Measurements from ENCODE around the gene DNM3.
"Not testable (repeated sequence)": the region's sequence is repeated elsewhere in the genome, so short reads cannot be mapped to it uniquely, and the experiment has no call there.

DNM3 gene

DNA sequence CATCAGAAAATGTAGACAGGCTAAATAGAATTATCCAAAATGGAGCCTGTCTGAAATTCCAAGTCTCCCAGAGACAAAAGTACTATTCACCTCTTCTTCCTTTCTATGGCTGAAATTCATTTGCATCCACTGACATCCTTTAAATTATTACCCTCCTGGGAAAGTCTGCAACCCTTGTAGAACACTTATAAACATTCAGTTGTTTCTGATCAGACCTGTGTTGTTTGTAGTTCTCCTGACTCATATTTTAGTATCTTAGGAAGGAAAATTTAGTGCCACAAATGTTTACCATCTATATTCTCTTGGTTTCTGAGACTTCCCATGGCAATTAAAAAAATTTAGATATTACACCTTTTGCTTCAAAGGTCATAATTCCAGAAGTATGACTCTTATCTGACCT lies 509.6 kb downstream of the DNM3 start:
- peaks cover 2% of the 10 kb centered on the region for H3K36me3 Mint-ChIP-seq (ENCODE audit: insufficient read depth)
- no peak overlapping the region for H3K4me3 Mint-ChIP-seq
- H3K27ac Mint-ChIP-seq (ENCODE audit: low read depth): no peak overlapping the region
- H3K9me3 Mint-ChIP-seq: peaks cover 15% of the 10 kb centered on the region
- H3K4me1 Mint-ChIP-seq: peaks cover 19% of the 10 kb centered on the region
- no peaks in the 10 kb centered on the region for H3K27me3 Mint-ChIP-seq
- DNase-seq (ENCODE audit: low spot score in 2 of 2): no peak
- ATAC-seq (replicated peaks; ENCODE audit: extremely low read depth, poor library complexity, severe bottlenecking): no peak

GRCh38 chr1:172351346-172351745 lies 510.0 kb downstream of the DNM3 start:
- peaks cover 2% of the 10 kb centered on the region for H3K36me3 Mint-ChIP-seq (ENCODE audit: insufficient read depth)

DNA sequence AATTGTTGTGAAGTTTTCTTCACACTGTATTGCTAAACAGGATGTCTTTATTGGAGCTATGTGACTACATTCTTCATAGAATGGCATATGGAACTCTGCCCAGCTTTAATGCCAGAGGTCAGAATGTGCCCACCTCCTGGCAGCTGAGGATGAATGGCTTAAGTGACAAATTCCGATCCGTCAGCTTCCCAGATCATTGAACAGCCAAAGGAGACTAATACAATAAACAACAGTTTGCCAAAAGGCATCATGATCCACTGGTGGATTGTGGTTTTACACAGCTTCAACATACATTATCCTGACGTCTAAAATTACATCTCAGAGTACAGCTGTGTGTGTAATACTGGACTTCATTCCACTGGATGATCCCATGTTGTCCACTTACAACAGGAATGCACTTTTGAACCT lies 510.5 kb downstream of the DNM3 start:
- peaks cover 15% of the 10 kb centered on the region for H3K9me3 Mint-ChIP-seq
- peaks cover 2% of the 10 kb centered on the region for H3K36me3 Mint-ChIP-seq (ENCODE audit: insufficient read depth)
- DNase-seq (ENCODE audit: low spot score in 2 of 2) (no peak), ATAC-seq (replicated peaks; ENCODE audit: extremely low read depth, poor library complexity, severe bottlenecking) (no peak)
- peaks cover 23% of the 10 kb centered on the region for H3K4me1 Mint-ChIP-seq
- no peak overlapping the region for H3K4me3 Mint-ChIP-seq
- H3K27ac Mint-ChIP-seq (ENCODE audit: low read depth): no peak overlapping the region
- H3K27me3 Mint-ChIP-seq: no peaks in the 10 kb centered on the region

More at GRCh38 chr1:172351346-172351745, 510.0 kb downstream of the DNM3 start:
- no peak overlapping the region for H3K27ac Mint-ChIP-seq (ENCODE audit: low read depth)
- H3K9me3 Mint-ChIP-seq: peaks cover 15% of the 10 kb centered on the region
- H3K4me1 Mint-ChIP-seq: peaks cover 19% of the 10 kb centered on the region
- ATAC-seq (replicated peaks; ENCODE audit: extremely low read depth, poor library complexity, severe bottlenecking): no peak
- no peak for DNase-seq (ENCODE audit: low spot score in 2 of 2)
- H3K4me3 Mint-ChIP-seq: no peak overlapping the region
- no peaks in the 10 kb centered on the region for H3K27me3 Mint-ChIP-seq

GRCh38 chr1:172352435-172352834 lies 511.1 kb downstream of the DNM3 start:
- H3K4me3 Mint-ChIP-seq: no peak overlapping the region
- ATAC-seq (replicated peaks; ENCODE audit: extremely low read depth, poor library complexity, severe bottlenecking): no peak
- no peak for DNase-seq (ENCODE audit: low spot score in 2 of 2)
- H3K27ac Mint-ChIP-seq (ENCODE audit: low read depth): no peak overlapping the region
- H3K9me3 Mint-ChIP-seq: peaks cover 9% of the 10 kb centered on the region
- no peaks in the 10 kb centered on the region for H3K27me3 Mint-ChIP-seq
- H3K36me3 Mint-ChIP-seq (ENCODE audit: insufficient read depth): peaks cover 2% of the 10 kb centered on the region
- H3K4me1 Mint-ChIP-seq: peaks cover 30% of the 10 kb centered on the region

- Mint-ChIP-seq H3K27ac (ENCODE audit: low read depth) (peak overlapping the region; percentile 92), H3K4me1 (peaks cover 47% of the 10 kb centered on the region), H3K4me3 (no peak overlapping the region), H3K27me3 (no peaks in the 10 kb centered on the region), H3K9me3 (no peaks in the 10 kb centered on the region), H3K36me3 (ENCODE audit: insufficient read depth) (peaks cover 6% of the 10 kb centered on the region)
- ATAC-seq (replicated peaks; ENCODE audit: extremely low read depth, poor library complexity, severe bottlenecking) (no peak), DNase-seq (ENCODE audit: low spot score in 2 of 2) (no peak)
These were observed 513.3 kb downstream of the DNM3 start for GRCh38 chr1:172354291-172355274.

- Mint-ChIP-seq H3K9me3 (no peaks in the 10 kb centered on the region), H3K27me3 (no peaks in the 10 kb centered on the region), H3K27ac (ENCODE audit: low read depth) (peak overlapping the region; percentile 87), H3K4me3 (no peak overlapping the region), H3K36me3 (ENCODE audit: insufficient read depth) (peaks cover 6% of the 10 kb centered on the region), H3K4me1 (peaks cover 58% of the 10 kb centered on the region)
- ATAC-seq (replicated peaks; ENCODE audit: extremely low read depth, poor library complexity, severe bottlenecking) (no peak), DNase-seq (ENCODE audit: low spot score in 2 of 2) (no peak)
These were observed 515.3 kb downstream of the DNM3 start for GRCh38 chr1:172356620-172357019.

- H3K27me3 Mint-ChIP-seq: no peaks in the 10 kb centered on the region
- ATAC-seq (replicated peaks; ENCODE audit: extremely low read depth, poor library complexity, severe bottlenecking): peak; percentile 19
- H3K36me3 Mint-ChIP-seq (ENCODE audit: insufficient read depth): peaks cover 6% of the 10 kb centered on the region
- H3K4me3 Mint-ChIP-seq: peak overlapping the region; percentile 61
- H3K9me3 Mint-ChIP-seq: no peaks in the 10 kb centered on the region
- H3K27ac Mint-ChIP-seq (ENCODE audit: low read depth): peak overlapping the region; percentile 87
- DNase-seq (ENCODE audit: low spot score in 2 of 2): no peak
- peaks cover 56% of the 10 kb centered on the region for H3K4me1 Mint-ChIP-seq
These were observed 516.6 kb downstream of the DNM3 start for GRCh38 chr1:172357753-172358385.

DNA sequence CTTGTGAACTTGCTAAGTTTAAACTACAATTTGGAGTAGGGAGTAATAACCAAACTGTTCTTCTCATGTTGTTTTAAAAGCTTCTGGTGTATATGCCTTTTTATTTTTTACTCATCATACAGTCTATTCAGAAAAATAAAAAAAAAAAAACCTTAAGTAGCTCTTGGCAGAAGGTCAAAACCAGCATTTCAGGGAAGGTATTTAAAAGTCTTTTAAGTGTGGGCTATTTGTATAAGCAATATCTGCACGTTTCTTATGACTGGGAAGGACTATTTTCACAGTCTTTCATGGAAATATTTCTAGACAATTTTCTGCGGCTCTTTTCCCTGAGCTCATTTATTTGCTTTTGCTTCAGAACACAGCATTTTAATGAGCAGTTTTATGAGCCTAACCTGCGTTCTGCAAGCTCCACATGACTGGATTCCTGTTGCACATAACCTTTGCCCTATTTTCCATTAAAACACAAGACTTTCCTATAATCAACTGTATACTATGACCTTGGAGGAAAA lies 518.2 kb downstream of the DNM3 start:
- Mint-ChIP-seq H3K36me3 (ENCODE audit: insufficient read depth) (peaks cover 5% of the 10 kb centered on the region), H3K27ac (ENCODE audit: low read depth) (peak overlapping the region; percentile 87), H3K9me3 (no peaks in the 10 kb centered on the region), H3K4me3 (no peak overlapping the region), H3K27me3 (no peaks in the 10 kb centered on the region), H3K4me1 (peaks cover 44% of the 10 kb centered on the region)
- DNase-seq (ENCODE audit: low spot score in 2 of 2) (no peak), ATAC-seq (replicated peaks; ENCODE audit: extremely low read depth, poor library complexity, severe bottlenecking) (no peak)

GRCh38 chr1:172360511-172360910 lies 519.2 kb downstream of the DNM3 start:
- Mint-ChIP-seq H3K4me3 (no peak overlapping the region), H3K27ac (ENCODE audit: low read depth) (peak overlapping the region; percentile 76), H3K9me3 (no peaks in the 10 kb centered on the region), H3K36me3 (ENCODE audit: insufficient read depth) (peaks cover 5% of the 10 kb centered on the region), H3K4me1 (peaks cover 39% of the 10 kb centered on the region), H3K27me3 (no peaks in the 10 kb centered on the region)
- DNase-seq (ENCODE audit: low spot score in 2 of 2) (no peak), ATAC-seq (replicated peaks; ENCODE audit: extremely low read depth, poor library complexity, severe bottlenecking) (no peak)

- Mint-ChIP-seq H3K27me3 (no peaks in the 10 kb centered on the region), H3K4me3 (no peak overlapping the region), H3K9me3 (no peaks in the 10 kb centered on the region), H3K36me3 (ENCODE audit: insufficient read depth) (peaks cover 5% of the 10 kb centered on the region), H3K4me1 (peaks cover 39% of the 10 kb centered on the region), H3K27ac (ENCODE audit: low read depth) (no peak overlapping the region)
- no peak for ATAC-seq (replicated peaks; ENCODE audit: extremely low read depth, poor library complexity, severe bottlenecking)
- no peak for DNase-seq (ENCODE audit: low spot score in 2 of 2)
These were observed 519.7 kb downstream of the DNM3 start for GRCh38 chr1:172360985-172361384.

DNA sequence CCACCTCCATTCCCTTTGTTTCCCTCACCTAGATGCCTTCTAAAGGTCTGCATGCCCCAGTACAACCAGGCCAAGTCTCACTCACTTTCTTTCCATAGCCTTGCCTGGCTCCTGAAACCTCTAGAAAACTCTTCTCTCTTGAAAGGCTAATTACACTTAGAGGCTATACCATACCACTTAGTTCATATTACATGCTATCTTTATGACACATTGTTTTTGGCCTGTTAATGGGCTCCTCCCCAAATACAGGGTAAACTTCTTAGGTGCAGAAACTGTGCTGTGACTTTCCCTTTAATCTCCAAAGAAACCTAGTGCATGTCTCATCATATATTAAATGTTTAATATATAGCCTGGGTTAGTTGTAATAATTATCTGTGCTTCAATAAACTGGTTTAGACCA lies 522.6 kb downstream of the DNM3 start:
- Mint-ChIP-seq H3K27me3 (no peaks in the 10 kb centered on the region), H3K9me3 (peaks cover 10% of the 10 kb centered on the region), H3K4me3 (no peak overlapping the region), H3K4me1 (peaks cover 14% of the 10 kb centered on the region), H3K27ac (ENCODE audit: low read depth) (no peak overlapping the region), H3K36me3 (ENCODE audit: insufficient read depth) (peaks cover 2% of the 10 kb centered on the region)
- no peak for ATAC-seq (replicated peaks; ENCODE audit: extremely low read depth, poor library complexity, severe bottlenecking)
- DNase-seq (ENCODE audit: low spot score in 2 of 2): no peak

- not testable (repeated sequence) for H3K9me3 Mint-ChIP-seq; H3K4me3 Mint-ChIP-seq; ATAC-seq (replicated peaks; ENCODE audit: extremely low read depth, poor library complexity, severe bottlenecking); H3K27ac Mint-ChIP-seq (ENCODE audit: low read depth); H3K27me3 Mint-ChIP-seq; DNase-seq (ENCODE audit: low spot score in 2 of 2); H3K4me1 Mint-ChIP-seq; H3K36me3 Mint-ChIP-seq (ENCODE audit: insufficient read depth)
These were observed 530.3 kb downstream of the DNM3 start for GRCh38 chr1:172371646-172372045.

GRCh38 chr1:172373864-172374263 lies 532.6 kb downstream of the DNM3 start:
- no peak for ATAC-seq (replicated peaks; ENCODE audit: extremely low read depth, poor library complexity, severe bottlenecking)
- Mint-ChIP-seq H3K36me3 (ENCODE audit: insufficient read depth) (no peaks in the 10 kb centered on the region), H3K9me3 (no peaks in the 10 kb centered on the region), H3K27me3 (no peaks in the 10 kb centered on the region), H3K4me1 (no peaks in the 10 kb centered on the region), H3K27ac (ENCODE audit: low read depth) (no peak overlapping the region), H3K4me3 (no peak overlapping the region)
- no peak for DNase-seq (ENCODE audit: low spot score in 2 of 2)

Data from central memory CD8-positive, alpha-beta T cell (primary cell).